Chondrocyte (in vitro differentiated cells): ENCODE results near the gene DBNDD2. TPM values are rescaled to one million over a fixed set of nuclear protein-coding genes. Genes with fewer than 3 reads are reported as not detected.

Experiments used
- DNase-seq: peaks from one replicate; pipeline ENCODE4 v3.0.0; 2021; ENCODE audit warnings: mixed read lengths, low spot score
- H3K27ac Mint-ChIP-seq: one replicate; pipeline ENCODE4 v1.8.0; 2021; ENCODE audit warnings: mild to moderate bottlenecking, moderate library complexity, mixed read lengths; ENCODE audit not compliant: unreplicated experiment
- H3K27me3 Mint-ChIP-seq: 2 replicates; pipeline ENCODE4 v1.8.0; 2021; ENCODE audit warnings: low read depth, mixed read lengths
- H3K36me3 Mint-ChIP-seq: 2 replicates; pipeline ENCODE4 v1.8.0; 2021; ENCODE audit warnings: low read depth, mixed read lengths
- H3K4me1 Mint-ChIP-seq: 2 replicates; pipeline ENCODE4 v1.8.0; 2021; ENCODE audit warnings: low read depth, mild to moderate bottlenecking, mixed read lengths
- H3K4me3 Mint-ChIP-seq: one replicate; pipeline ENCODE4 v1.8.0; 2021; ENCODE audit warnings: mild to moderate bottlenecking, moderate library complexity, mixed read lengths; ENCODE audit not compliant: unreplicated experiment
- H3K9me3 Mint-ChIP-seq: 2 replicates; pipeline ENCODE4 v1.8.0; 2021; ENCODE audit warnings: low read depth, mixed read lengths
- total RNA-seq: library from RNA; stranded (reverse); gene quantifications from 3 replicates; pipeline ENCODE4 v1.2.1, GENCODE V29; 2021
- TF ChIP-seq, protein P1 (sequence below): fragments of 200-600 bp; sonication (generic); IDR thresholded peaks from 2 replicates; pipeline ENCODE4 v1.5.0; 2021; ENCODE audit warnings: antibody characterized with exemption, mild to moderate bottlenecking, moderate library complexity

DBNDD2 gene
- total RNA-seq, 1 donor from 2014 or later = 47.0 TPM

- Mint-ChIP-seq H3K27ac (no peak overlapping the region), H3K4me1 (peaks cover 20% of the 10 kb centered on the region), H3K36me3 (peaks cover 13% of the 10 kb centered on the region), H3K4me3 (no peak overlapping the region), H3K27me3 (no peaks in the 10 kb centered on the region), H3K9me3 (no peaks in the 10 kb centered on the region)
- DNase-seq = no peak
- TF ChIP-seq, protein P1, sequence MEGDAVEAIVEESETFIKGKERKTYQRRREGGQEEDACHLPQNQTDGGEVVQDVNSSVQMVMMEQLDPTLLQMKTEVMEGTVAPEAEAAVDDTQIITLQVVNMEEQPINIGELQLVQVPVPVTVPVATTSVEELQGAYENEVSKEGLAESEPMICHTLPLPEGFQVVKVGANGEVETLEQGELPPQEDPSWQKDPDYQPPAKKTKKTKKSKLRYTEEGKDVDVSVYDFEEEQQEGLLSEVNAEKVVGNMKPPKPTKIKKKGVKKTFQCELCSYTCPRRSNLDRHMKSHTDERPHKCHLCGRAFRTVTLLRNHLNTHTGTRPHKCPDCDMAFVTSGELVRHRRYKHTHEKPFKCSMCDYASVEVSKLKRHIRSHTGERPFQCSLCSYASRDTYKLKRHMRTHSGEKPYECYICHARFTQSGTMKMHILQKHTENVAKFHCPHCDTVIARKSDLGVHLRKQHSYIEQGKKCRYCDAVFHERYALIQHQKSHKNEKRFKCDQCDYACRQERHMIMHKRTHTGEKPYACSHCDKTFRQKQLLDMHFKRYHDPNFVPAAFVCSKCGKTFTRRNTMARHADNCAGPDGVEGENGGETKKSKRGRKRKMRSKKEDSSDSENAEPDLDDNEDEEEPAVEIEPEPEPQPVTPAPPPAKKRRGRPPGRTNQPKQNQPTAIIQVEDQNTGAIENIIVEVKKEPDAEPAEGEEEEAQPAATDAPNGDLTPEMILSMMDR = no peak
Observed at GRCh38 chr20:45367126-45367525, 41.0 kb upstream of the DBNDD2 start.

DNA sequence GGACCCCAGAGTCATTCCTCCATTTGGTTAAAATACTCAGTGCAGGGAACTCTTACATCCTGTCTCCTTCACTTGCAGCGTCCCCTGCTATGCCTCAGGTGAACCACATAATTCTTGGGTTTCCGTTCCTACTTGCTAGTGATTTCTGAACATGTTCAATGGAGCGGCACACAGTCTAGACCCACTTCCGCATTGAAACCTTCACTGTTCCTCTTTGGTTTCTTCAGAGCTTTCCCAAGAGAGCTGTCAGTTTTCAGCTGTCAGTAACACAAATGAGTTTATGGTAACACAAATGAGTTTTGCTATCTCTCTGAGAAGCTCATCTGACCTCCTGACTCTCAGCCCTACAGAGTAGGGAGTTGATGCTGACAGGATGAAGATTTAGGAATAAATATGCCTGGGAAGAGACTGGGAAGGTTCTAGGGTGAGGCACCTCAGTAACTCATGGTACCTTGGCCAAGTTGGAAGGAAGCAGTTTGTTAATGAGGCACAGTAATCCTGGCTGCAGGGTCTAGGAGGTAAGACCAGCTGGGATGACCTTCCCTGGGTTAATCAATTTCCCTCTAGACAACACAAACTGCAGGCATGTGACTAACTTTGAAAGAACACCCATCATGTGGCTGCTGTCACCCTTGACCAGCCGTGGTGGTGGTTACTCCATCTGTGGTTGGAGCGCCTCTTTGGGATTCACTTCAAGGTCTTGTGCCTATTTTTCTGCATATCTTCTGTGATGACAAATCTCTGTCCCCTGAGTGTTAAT is 39.7 kb upstream of the DBNDD2 start:
- Mint-ChIP-seq H3K4me3 (no peak overlapping the region), H3K4me1 (peaks cover 12% of the 10 kb centered on the region), H3K27me3 (no peaks in the 10 kb centered on the region), H3K36me3 (peaks cover 13% of the 10 kb centered on the region), H3K9me3 (no peaks in the 10 kb centered on the region), H3K27ac (no peak overlapping the region)
- no peak for DNase-seq
- TF ChIP-seq, protein P1 = no peak

GRCh38 chr20:45370571-45371160 is 37.4 kb upstream of the DBNDD2 start:
- Mint-ChIP-seq H3K4me1 (no peaks in the 10 kb centered on the region), H3K27ac (no peak overlapping the region), H3K27me3 (no peaks in the 10 kb centered on the region), H3K4me3 (no peak overlapping the region), H3K9me3 (no peaks in the 10 kb centered on the region), H3K36me3 (peaks cover 16% of the 10 kb centered on the region)
- no peak for DNase-seq
- TF ChIP-seq, protein P1 = no peak

DNA sequence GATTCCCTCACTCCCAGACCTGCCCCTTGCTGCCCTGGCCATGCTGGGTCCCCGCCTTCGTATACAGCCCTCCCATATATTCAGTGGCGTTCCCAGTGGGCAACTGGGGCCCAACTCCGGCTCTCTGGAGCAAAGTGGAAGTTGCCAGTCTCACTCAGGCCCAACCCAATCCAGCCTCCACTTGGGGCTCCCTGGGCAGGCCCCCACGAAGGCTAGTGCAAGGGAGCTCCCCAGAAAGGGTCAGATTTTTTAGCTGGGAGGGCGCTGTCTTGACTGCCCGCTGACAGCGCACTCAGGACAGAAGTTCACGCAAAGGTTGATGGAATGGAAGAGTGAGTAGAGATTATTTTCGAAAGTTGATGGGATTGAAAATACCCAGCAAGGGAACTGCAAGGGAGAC is 35.8 kb upstream of the DBNDD2 start:
- TF ChIP-seq, protein P1 = no peak
- peaks cover 13% of the 10 kb centered on the region for H3K36me3 Mint-ChIP-seq
- H3K27ac Mint-ChIP-seq = no peak overlapping the region
- H3K9me3 Mint-ChIP-seq = no peaks in the 10 kb centered on the region
- no peak overlapping the region for H3K4me3 Mint-ChIP-seq
- no peaks in the 10 kb centered on the region for H3K27me3 Mint-ChIP-seq
- H3K4me1 Mint-ChIP-seq = no peaks in the 10 kb centered on the region
- DNase-seq = no peak

GRCh38 chr20:45372646-45373352 is 35.3 kb upstream of the DBNDD2 start:
- Mint-ChIP-seq H3K36me3 (peaks cover 9% of the 10 kb centered on the region), H3K9me3 (no peaks in the 10 kb centered on the region), H3K27ac (no peak overlapping the region), H3K4me1 (no peaks in the 10 kb centered on the region), H3K4me3 (no peak overlapping the region), H3K27me3 (no peaks in the 10 kb centered on the region)
- DNase-seq = no peak
- TF ChIP-seq, protein P1 = no peak
